Stimulated activated CD4-positive, alpha-beta T cell treated with anti-CD3 and anti-CD28 coated beads, Interleukin-1b, Interleukin-23, amount 100 ng/mL, for 1 hour (primary cell): ENCODE measurements around the gene GNG13.
"Not testable (repeated sequence)": the region's sequence is repeated elsewhere in the genome, so short reads cannot be mapped to it uniquely, and the experiment has no call there.

Source experiments
- DNase-seq, 2 donors: peaks; one replicate each; pipeline ENCODE4 v3.0.0-alpha.2; 2020; ENCODE audit warnings: low read depth in 2 of 2

Gene GNG13

DNA sequence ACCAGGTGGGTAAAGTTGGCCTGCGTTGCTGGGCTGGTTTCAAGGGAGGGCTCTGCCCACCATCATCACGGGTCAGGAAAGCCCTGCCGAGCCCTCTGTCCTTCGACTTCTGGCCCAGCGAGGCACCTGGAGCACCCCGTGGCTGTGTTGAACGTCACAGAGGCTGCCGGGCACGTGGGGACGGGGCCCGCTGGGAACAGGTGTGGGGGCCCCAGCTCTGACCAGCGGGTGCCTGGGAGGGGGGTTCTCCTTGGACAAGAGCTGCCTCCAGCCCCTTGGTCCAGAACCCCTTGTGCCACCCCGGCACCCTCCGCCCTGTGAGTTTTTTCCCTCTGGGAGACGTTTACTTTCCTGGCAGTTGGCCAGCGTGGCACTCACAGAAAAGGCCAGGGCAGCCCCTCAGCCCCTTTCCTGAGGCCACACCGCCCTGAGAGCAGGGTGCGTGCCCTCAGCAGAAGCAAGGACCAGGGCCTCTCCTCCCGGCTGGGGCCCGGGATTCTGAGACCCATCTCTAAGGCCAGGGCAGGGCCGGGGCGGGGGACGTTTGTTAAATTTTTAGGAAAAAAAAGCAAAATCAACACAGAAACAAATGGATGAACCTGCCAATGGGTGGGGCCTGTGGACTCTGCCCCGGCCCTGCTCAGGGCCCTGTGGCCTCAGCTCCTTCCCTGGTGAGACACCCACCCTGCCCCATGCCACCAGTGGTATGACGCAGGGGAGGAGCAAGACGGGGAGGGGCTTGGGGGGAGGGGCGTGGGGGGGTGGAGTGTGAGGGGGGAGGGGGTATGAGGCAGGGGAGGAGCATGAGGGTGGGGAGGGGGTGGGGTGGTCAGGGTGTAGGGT is 31.3 kb upstream of the GNG13 start:
- no peak for DNase-seq

DNA sequence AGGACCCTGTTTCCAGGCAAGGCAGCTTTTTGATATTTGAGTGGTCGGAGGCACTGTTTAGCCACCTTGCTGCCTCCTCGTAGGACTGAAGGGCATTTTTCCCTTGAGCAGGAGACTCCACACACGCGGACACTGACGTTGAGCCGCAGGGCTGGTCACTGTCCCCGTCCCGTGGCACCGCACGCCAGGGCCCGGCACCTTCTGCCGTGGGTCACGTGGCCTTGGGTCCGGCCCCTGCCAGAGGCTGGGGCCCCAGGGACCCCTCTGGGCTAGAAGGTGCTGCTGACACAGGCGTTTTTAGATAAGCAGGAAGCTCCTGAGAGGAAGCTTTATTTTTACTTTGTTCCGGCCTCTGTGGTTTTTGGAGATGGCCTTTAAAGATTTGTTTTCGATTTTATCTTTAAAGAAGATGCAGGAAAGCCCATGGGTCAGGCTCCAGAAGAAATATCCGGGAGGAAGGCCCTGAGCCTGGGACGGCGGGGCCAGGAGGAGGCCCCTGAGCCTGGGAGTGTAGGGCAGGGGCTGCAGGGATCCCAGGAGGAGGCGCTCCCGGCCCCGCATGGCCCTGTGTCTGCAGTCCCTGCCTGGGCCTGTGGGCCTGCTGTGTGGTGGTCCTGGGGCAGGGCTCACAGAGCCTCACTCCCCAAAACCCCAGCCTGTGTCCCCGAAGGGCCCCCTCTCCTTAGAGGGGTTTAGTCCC is 30.5 kb upstream of the GNG13 start:
- no peak for DNase-seq

DNA sequence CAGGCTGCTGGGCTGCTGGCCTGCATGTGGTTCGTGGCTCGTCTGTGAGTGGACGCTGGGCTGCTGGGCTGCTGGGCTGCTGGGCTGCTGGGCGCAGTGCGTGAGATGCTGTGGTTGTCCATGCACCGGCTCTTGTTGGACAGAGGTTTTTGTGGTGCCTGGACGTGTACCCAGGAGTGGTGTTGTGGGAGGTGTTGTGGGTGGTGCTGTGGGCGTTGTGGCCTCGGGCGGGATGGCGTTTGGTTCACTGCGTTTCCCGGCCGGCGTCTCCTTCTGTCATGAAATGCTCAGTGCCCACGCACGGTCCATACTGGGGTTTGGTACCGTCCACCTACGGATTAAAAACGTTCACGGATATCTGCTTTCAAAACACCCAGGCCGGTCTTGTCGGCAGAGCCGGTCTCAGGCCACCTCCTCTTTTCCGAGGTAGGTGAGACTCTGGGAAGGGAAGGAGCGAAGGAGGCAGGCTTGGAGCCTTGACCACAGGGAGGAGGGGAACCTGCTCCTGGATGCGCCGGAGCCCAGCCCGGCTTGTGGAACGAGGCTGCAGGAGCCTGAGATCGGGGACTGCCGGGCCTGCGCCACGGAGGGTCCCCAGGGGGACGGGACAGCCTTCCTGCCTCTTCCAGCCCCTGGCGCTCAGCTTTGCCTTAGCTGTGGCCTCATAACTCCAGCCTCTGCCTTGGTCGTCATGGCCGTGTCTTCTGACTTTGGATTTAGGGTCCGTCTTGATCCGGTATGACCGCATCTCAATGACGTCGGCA is 29.8 kb upstream of the GNG13 start:
- no peak for DNase-seq

DNA sequence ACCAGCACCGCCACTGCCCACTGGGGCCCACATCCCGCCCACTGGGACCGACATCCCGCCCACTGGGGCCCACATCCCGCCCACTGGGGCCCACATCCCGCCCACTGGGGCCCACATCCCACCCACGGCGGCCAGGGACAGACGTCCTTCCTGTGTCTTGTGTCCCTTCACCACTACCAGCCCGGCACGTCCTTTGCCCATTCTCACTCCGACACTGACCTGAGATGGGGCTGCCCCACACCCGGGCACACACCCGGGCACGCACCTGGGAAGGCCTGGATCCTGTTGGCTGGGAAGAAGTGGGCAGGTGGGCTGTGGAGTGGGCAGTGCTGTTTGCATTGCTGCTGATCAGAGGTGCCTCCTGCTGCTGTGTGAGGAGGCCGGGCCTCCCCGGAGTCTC is 28.4 kb upstream of the GNG13 start:
- no peak for DNase-seq

DNA sequence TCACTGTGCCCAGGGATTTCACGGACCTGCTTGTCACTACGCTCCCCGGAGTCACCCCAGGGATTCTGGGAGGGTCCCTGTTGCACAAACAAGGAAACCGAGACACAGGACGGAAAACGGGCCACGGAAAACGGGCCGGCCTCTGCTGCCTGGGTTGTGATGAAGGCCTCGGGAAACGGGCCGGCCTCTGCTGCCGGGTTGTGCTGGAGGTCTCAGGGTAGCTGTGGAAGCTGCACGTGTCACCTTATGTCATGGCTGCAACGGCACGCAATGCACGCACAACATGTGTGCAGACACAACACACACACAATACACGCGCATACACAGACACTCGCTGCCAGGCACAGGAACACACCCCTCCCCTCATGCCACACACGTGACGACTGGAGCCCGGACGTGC is 27.0 kb upstream of the GNG13 start:
- DNase-seq = no peak

DNA sequence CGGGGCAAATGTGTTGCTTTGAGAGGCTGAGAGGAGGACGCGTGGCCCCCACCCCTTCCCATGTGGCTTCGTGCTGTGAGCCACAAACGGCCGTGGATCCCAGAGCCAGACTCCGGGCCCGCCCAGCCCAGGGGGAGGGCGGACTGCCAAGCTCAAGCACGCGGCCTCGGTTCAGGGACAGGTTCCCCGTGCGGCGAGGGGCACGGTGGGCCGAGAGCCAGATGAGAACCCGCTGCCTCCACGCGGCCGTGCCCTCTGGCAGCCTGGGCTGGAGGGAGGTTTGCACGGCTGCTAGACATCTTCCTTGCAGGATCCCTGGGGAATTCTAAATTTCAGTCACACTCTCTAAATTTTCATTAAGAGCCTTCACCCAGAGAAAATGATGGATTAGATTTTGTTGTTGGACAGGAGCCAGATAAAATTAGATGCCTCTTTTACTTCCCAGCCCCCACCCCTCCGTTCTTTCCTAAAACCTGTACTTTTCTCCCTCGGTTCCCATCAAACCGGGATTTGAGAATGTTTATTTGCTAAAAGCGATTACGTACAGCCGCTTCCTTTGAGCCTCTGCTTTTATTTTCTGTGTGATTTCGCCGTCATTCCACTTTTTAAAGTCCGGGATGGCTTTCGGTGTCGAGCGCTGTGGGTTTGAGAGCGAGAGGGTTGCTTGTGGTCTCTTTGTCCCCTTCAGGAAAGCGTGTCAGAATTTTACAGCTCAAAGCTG is 25.0 kb upstream of the GNG13 start:
- no peak for DNase-seq

DNA sequence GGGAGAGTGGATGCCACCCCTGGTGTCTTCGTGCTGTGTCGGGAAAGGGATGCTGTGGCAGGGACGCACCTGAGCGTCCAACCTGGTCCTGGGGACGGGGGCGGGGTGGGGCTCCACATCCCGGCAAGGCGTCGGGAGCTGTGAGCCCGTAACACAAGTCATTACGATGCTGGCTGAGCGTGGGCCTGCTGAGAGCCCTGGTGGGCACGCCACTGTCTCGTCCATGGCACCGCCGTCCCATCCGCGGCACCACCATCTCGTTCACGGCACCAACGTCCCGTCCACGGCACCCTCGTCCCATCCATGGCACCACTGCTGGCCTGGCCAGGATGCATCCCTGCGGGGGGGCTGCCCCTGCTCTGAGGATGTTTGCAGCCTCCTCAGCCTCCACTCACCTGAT is 24.1 kb upstream of the GNG13 start:
- DNase-seq = no peak

DNA sequence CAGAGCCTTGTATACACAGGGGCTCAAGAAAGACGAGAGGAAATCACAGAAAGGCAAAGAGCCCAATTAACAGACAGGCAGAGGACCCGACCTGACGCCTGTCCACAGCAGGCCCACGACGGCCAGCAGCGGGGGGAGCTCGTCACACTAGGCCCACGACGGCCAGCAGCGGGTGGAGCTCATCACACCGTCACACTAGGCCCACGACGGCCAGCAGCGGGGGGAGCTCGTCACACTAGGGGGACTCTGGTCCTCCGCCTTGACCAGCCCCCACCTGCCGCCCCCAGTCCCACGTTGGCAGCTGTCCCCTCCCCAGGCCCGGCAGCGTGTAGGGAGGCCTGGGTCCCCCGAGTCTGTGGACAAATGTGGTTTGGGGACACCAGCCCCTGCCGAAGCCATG is 23.7 kb upstream of the GNG13 start:
- no peak for DNase-seq

DNA sequence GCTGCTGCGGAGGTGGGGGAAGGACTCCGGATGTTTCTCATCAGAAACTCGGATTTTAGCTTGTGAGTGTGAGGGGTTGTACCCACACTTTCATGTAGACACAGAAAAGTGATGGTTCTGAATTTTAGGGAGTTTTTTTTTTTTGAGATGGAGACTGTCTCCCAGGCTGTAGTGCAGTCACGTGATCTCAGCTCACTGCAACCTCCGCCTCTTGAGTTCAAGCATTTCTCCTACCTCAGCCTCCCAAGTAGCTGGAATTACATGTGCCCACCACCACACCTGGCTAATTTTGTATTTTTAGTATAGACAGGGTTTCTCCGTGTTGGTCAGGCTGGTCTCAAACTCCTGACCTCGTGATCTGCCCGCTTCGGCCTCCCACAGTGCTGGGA is 22.4 kb upstream of the GNG13 start:
- no peak for DNase-seq

DNA sequence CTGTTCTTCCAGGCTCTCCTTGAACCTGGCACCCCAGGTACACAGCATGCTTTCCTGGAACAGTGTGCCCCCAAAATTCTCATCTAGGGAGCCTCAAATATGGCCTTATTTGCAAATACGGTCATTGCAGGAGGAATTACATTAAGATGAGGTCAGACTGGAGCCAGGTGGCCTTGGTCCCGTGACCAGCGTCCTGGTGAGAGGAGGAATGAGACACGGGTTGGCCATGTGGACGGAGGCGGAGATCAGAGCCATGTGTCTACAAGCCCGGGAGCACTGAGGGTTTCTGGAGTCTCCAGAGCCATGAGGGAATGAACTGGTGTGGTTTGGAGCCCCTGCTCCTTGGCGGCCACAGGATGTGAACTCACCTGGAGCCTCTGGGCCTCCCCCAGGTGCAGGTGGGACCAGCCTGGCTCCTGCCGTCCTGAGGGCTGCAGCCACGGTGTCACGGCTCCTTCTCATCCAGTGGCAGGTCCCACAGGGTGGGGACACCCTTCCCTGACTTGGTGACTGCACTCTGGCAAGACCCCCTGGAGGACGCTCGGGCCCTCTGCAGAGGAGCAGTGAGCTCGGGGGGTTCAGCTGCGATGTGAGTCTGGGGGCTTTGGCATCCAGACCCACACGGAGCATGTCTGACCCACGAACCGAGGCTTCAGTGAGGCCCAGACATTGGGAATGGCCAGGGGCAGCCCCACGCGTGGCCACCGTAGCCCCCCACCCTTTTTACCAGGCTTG is 21.8 kb upstream of the GNG13 start:
- DNase-seq = no peak

DNA sequence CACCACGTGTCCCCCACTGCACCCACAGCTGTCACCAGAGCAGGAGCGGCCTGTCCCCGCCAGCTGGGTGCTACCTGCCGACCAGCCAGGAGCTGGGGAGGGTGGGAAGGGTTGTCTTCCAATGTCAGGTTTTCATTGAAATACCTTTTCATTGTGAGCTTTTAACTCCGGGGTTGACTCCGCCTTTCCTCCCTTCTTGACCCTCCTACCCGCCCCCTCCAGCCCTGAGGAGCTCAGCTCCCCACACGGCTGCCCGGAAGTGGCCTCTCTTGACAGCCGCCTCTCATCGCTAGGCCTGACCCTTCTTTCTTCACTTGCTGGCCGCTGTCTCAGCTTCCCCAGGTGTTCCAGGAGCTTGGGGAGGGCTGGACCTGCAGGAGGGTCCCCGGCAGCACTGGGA is 21.2 kb upstream of the GNG13 start:
- no peak for DNase-seq

DNA sequence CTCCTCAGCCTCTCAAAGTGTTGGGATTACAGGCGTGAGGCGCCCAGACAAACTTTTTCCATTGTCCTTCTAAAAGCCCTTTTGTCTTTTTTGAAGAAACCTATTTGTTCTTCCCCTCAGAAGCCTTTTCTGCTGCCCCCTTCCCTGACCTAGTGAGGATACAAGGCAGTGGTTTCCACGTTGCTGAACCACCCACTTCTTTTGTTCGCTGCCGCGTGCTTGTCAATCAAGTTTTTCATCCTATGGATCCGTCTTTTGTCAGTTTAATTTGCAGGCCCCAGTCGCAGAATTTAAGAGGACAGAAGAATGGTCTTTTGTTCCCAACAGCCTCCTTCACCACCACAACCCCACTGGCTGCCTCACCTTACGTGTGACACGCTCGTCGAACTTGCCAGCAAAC is 20.2 kb upstream of the GNG13 start:
- no peak for DNase-seq

DNA sequence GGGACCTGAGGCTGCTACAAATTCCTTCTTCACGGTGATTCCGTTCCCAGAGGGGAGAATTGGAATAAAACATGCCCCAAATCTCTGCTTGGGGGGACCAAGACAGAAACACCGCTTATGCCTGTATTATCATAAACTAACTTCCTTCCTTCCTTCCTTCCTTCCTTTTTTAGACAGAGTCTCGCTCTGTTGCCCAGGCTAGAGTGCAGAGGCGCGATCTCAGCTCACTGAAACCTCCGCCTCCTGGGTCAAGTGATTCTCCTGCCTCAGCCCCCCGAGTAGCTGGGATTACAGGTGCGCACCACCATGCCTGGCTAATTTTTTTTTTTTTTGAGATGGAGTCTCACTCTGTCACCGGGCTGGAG is 19.5 kb upstream of the GNG13 start:
- DNase-seq = not testable (repeated sequence)

DNA sequence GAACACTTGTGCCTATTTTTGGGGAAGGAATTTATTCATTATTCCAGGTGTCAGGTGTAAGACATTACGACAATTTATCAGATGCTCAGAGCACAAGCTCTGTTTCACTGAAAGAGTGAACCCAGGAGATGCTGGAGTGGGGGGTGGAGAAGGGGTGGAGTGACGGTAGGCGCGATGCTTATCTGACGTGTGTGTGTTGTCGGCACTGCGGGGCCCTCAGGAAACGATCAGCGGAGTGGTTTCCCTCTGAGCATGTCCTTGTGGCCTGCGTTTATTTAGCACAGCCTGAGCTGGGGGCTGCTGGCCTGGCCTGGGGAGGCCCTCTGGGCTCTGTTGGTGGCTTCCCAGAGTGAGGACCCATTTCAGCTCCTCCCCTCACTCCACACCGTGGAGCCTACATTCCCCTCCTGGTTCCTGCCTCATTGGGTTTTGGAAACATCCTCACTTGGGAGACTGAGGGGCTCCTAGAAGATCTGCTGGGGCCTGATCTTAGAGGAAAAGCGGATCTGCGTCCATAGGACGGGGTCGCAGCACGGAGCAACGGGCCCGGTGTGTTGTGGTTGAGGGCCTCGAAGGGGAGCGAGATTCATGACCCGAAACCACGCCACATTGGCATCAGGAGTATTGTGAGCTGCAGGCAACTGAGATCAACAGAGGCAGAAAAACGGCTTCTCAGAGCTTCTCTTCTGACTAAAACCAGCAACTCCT is 19.0 kb upstream of the GNG13 start:
- no peak for DNase-seq

DNA sequence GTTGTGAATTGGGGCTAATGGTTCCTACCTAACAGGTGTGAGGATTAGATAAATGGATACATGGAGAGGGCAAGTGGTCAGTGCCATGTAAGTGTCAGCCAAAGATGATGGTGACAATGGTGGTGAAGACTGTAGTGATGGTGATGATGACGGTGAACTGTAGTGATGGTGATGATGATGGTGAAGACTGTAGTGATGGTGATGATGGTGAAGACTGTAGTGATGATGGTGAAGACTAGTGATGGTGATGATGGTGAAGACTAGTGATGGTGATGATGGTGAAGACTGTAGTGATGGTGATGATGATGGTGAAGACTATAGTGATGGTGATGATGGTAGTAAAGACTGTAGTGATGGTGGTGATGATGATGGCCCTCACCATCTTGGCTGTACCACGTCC is 18.1 kb upstream of the GNG13 start:
- DNase-seq = no peak

DNA sequence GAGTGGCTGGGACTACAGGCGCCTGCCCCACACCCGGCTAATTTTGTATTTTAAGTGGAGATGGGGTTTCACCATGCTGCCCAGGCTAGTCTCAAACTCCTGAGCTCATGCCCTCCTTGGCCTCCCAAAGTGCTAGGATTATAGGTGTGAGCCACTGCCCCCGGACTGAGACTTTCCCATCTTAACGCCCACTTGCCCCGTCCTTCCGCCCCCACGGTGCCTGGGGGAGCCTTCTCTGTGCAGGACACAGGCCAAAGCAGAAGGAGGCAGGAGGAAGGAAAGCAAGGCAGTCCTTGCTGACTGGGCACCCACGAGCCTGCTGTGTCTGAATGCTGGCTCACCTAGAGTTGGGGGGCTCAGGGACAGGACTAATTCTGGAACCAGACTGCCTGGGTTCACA is 17.6 kb upstream of the GNG13 start:
- DNase-seq = no peak

DNA sequence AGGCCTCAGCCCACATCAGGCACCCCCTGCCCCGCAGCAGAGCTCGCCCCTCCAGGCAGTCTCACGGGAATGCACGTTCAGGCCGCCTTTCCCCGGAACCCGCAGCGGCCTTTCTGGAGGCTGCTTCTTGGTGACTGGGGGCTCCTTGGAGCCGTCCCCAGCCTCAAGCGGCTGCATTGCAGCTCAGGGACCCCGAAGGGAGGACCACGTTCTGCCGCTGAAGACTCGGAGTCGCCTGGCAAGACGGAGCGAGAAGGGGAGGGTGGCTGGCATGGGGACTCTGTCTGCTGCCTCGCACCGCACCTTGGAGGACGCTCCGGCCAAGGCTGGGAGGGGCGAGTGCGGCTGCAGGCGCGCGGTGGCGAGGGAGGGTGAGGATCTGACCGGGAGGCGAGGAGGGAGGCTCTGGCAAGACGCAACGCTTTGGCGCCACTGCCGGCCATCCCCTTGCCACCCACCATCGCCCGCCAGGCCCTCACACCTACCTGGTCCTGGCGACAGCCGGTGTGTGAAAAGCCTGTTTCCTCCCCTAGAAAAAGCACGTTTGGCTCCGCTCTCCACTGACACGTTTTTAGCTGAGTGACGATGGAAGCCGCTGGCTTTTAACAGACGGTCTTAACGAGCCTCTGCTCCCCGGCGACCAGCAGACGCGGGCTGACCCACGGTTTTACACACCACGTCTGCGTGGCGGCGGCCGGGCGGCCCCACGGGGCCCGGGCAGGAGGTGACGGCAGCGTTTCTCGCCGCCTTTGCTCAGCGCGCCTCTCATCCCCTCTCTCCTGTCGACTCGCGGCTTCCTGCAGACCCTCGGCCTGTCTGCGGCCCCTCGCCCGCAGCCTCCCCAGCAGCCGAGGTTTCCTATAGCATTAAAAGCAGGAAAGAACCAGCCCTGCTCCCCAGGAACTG is 16.7 kb upstream of the GNG13 start:
- DNase-seq = no peak

DNA sequence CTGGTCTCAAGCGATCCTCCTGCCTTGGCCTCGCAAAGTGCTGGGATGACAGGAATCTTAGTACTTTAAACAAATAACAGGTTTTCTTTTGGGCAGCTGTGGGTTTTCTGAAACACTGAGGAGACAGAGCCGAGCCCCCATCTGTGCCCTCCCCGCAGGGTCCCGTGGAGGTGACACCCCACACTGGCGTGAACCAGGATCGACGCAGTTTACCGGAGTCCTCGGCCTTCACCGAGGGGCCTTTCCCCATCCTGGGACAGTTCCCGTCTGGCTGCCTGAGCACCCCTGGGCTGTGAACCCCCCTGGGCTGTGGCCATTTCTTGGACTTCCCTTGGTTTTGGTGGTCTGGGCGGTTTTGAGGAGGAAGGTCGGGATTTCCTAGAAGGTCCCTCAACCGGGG is 15.3 kb upstream of the GNG13 start:
- DNase-seq = no peak

DNA sequence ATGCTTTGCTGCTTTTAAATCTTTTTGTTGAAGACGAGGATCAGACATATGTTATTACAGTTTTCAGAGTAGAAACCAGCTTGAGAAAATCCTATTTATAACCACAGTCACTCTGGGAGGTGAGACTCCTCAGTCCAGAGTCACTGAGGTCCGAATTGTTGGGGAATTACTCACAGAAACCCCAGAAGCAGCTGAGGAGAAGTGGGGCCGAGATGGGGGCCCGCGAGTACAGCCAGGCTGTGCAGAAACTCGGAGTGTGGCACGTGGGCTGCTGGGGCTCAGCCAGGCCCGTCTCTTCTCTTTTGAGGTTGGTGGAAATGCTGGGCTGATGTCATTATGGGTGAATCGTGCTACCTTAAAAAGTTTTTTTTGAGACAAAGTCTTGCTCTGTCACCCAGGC is 14.4 kb upstream of the GNG13 start:
- DNase-seq = no peak

DNA sequence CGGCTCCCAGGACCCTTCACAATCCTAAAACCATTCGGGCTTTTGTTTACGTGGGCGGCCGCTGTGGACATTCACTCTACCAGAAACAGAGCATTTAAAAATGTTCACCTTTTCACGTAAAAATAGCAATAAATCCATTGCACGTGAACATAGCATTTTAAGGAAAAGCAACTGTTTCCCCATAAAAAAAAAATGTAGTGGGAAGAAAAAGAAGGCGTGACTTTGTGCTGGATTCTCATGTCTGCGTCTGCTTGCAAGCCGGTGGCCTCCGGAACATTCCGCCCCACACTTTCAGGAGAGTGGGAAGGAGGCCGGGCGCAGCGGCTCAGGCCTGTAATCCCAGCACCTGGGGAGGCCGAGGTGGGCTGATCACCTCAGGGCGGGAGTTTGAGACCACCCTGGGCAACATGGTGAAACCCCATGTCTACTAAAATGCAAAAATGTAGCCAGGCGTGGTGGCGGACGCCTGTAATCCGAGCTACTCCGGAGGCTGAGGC is 13.4 kb upstream of the GNG13 start:
- DNase-seq = no peak
